ENCODE results near the gene GPC6.

GRCh38 chr13:94080527-94080926, 853.9 kb downstream of the GPC6 start:
- TF ChIP-seq, protein P1, sequence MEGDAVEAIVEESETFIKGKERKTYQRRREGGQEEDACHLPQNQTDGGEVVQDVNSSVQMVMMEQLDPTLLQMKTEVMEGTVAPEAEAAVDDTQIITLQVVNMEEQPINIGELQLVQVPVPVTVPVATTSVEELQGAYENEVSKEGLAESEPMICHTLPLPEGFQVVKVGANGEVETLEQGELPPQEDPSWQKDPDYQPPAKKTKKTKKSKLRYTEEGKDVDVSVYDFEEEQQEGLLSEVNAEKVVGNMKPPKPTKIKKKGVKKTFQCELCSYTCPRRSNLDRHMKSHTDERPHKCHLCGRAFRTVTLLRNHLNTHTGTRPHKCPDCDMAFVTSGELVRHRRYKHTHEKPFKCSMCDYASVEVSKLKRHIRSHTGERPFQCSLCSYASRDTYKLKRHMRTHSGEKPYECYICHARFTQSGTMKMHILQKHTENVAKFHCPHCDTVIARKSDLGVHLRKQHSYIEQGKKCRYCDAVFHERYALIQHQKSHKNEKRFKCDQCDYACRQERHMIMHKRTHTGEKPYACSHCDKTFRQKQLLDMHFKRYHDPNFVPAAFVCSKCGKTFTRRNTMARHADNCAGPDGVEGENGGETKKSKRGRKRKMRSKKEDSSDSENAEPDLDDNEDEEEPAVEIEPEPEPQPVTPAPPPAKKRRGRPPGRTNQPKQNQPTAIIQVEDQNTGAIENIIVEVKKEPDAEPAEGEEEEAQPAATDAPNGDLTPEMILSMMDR (IDR thresholded peaks at IDR 0.05) = no peak
- TF ChIP-seq CHD4 (IDR thresholded peaks at IDR 0.05; ENCODE audit: borderline replicate concordance) (no peak), PBX3 (IDR thresholded peaks at IDR 0.05) (no peak), HDAC2 (IDR thresholded peaks at IDR 0.05) (no peak), MAFK (IDR thresholded peaks at IDR 0.05; ENCODE audit: partially characterized antibody) (no peak), NPAS2 (CRISPR knock-in tag; IDR thresholded peaks at IDR 0.05; ENCODE audit: borderline replicate concordance) (no peak), CEBPB (IDR thresholded peaks at IDR 0.05) (no peak), CHD2 (IDR thresholded peaks at IDR 0.05; ENCODE audit: low read length, partially characterized antibody) (no peak), POLR2A (IDR thresholded peaks at IDR 0.05; ENCODE audit: low read length) (no peak)

Measured in A549 (cell line).